CD4-positive, alpha-beta T cell treated with Interleukin-2 at 100 ng/mL for 4 hours (primary cell): Measurements from ENCODE around the gene FOLH1.
"Not testable (repeated sequence)": the region's sequence is repeated elsewhere in the genome, so short reads cannot be mapped to it uniquely, and the experiment has no call there.

Experiments used
- DNase-seq: peaks from one replicate; pipeline ENCODE4 v3.0.0-alpha.2; 2020; ENCODE audit warnings: low spot score

FOLH1 gene

GRCh38 chr11:49177936-49178335 is 30.5 kb downstream of the FOLH1 start:
- not testable (repeated sequence) for DNase-seq

GRCh38 chr11:49175378-49175777 is 33.0 kb downstream of the FOLH1 start:
- DNase-seq = not testable (repeated sequence)

GRCh38 chr11:49174691-49175366 is 33.6 kb downstream of the FOLH1 start:
- not testable (repeated sequence) for DNase-seq

- DNase-seq = not testable (repeated sequence)
These were observed 36.8 kb downstream of the FOLH1 start for GRCh38 chr11:49171613-49172012.

- not testable (repeated sequence) for DNase-seq
These were observed 38.8 kb downstream of the FOLH1 start for GRCh38 chr11:49169579-49169978.

- not testable (repeated sequence) for DNase-seq
These were observed 39.4 kb downstream of the FOLH1 start for GRCh38 chr11:49168992-49169391.

- no peak for DNase-seq
These were observed 57.2 kb downstream of the FOLH1 start for GRCh38 chr11:49151211-49151610.

GRCh38 chr11:49102356-49102755 is 106.0 kb downstream of the FOLH1 start:
- not testable (repeated sequence) for DNase-seq
